Esophagus squamous epithelium (tissue), 5 donors: ENCODE measurements around the gene DPYSL4. TPM values are rescaled to one million over a fixed set of nuclear protein-coding genes. Genes with fewer than 3 reads are reported as not detected.

Experiments used
- DNase-seq: peaks from one replicate; lab custom pipeline; 2025; lab: John Stamatoyannopoulos, UW
- H3K27ac ChIP-seq, 4 donors: fragments of 200-600 bp; sonication (generic); one replicate each; pipeline ENCODE4 v1.5.1; 2016 to 2019; ENCODE audit warnings: mild to moderate bottlenecking in 1 of 4
- H3K27me3 ChIP-seq, 4 donors: fragments of 200-600 bp; sonication (generic); 1 replicate in 3 of 4; 2 replicates in 1 of 4; pipeline versions ENCODE4 v1.5.1 to v1.6.0; 2017 to 2021; ENCODE audit warnings: antibody characterized with exemption in 1 of 4
- H3K36me3 ChIP-seq, 3 donors: fragments of 200-600 bp; sonication (generic); one replicate each; pipeline ENCODE4 v1.5.1; 2016 to 2019
- H3K4me1 ChIP-seq, 3 donors: fragments of 200-600 bp; sonication (generic); one replicate each; pipeline ENCODE4 v1.5.1; 2017 to 2019
- H3K4me3 ChIP-seq, 4 donors: fragments of 200-600 bp; sonication (generic); 1 replicate in 3 of 4; 2 replicates in 1 of 4; pipeline ENCODE4 v1.5.1; 2016 to 2019; ENCODE audit warnings: mild to moderate bottlenecking in 2 of 4, moderate library complexity in 1 of 4
- H3K9me3 ChIP-seq, 3 donors: fragments of 200-600 bp; sonication (generic); one replicate each; pipeline ENCODE4 v1.5.1; 2016 to 2019
- CTCF ChIP-seq, 6 experiments: fragments of 450-650 bp in 4 of 6; fragments of 200-600 bp in 2 of 6; sonication (generic) in 2 of 6; IDR thresholded peaks; one replicate each; pipeline ENCODE4 v1.5.1; 2016 to 2019; ENCODE audit warnings: antibody characterized with exemption in 6 of 6, mild to moderate bottlenecking in 4 of 6, moderate library complexity in 4 of 6
- POLR2A ChIP-seq, 4 donors: fragments of 450-650 bp; IDR thresholded peaks; one replicate each; pipeline ENCODE4 v1.6.1; 2017; ENCODE audit warnings: antibody characterized with exemption in 4 of 4, mild to moderate bottlenecking in 4 of 4, moderate library complexity in 3 of 4
- WGBS, 2 donors: methylation state at CpG; one replicate each; pipeline ENCODE4 v1.1.5; 2018; 5-methylcytosine and 5-hydroxymethylcytosine counted together
- intact Hi-C: fragments of 100-400 bp; cut with DNase I; formaldehyde crosslinking; loops from one replicate; pipeline ENCODE4 v1.15.0; 2022
- total RNA-seq, 4 donors: library from RNA; depleted of rRNA; stranded (reverse); fragments of >200 nt; gene quantifications; one replicate each; pipeline ENCODE4 v1.1.0, GENCODE V29; 2016
- donor health status: DM: yes; HTN: yes; CAD: no.

The DPYSL4 gene
- total RNA-seq, 4 donors from 2014 or later = 0.95 to 1.6 TPM; not detected in 2

GRCh38 chr10:132222726-132223125 lies 36.0 kb downstream of the DPYSL4 start:
- Histone ChIP-seq H3K27me3 (no peaks in the 10 kb centered on the region), H3K4me3 (no peak overlapping the region), H3K27ac (no peak overlapping the region), H3K4me1 (peaks cover 0 to 8% (median 0%) of the 10 kb centered on the region in 3 donors), H3K36me3 (no peaks in the 10 kb centered on the region), H3K9me3 (no peaks in the 10 kb centered on the region)
- intact Hi-C loops = loop anchor here (5.0 kb wide), 2 partner anchors 125 to 235 kb away; no protein-coding TSS in a partner anchor
- 0% methylated on average over 2 of the region's 21 CpGs; no CpG with 5 or more reads in 1 of the 2 donors for WGBS, 2 donors
- TF ChIP-seq POLR2A (IDR thresholded peaks at IDR 0.05) (no peak), CTCF (IDR thresholded peaks at IDR 0.05) (no peak)
- DNase-seq = no peak

DNA sequence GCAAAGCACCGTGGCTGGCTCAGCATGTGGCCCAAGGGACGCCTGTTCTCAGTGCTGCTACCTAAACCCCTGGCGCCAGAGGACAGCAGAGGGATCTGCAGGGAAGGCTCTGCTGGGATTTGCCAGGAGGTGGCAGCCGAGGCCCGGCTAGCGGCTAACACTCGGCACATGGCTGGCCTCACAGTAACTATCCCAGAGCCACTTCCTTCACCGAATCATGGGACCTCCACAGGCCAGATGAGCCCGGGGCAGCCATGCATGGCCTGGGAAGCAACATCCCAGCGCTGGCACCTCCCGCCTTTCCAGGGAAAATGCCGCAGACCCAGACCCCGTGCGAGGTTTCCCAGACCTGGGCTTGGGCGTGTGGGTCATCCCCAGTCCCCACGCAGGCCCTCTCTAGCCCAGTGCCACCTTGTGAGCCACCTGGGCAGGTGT lies 36.4 kb downstream of the DPYSL4 start:
- intact Hi-C loops = loop anchor here (5.0 kb wide), 2 partner anchors 124 to 234 kb away; no protein-coding TSS in a partner anchor
- 16% methylated on average over 11 of the region's 16 CpGs; no CpG with 5 or more reads in 1 of the 2 donors for WGBS, 2 donors
- H3K9me3 ChIP-seq = no peaks in the 10 kb centered on the region
- DNase-seq = no peak
- no peak overlapping the region for H3K27ac ChIP-seq
- TF ChIP-seq CTCF (IDR thresholded peaks at IDR 0.05) (peak; percentile 54 to 95 (median 85)), POLR2A (IDR thresholded peaks at IDR 0.05) (no peak)
- no peaks in the 10 kb centered on the region for H3K36me3 ChIP-seq
- peaks cover 0 to 8% (median 0%) of the 10 kb centered on the region in 3 donors for H3K4me1 ChIP-seq
- H3K4me3 ChIP-seq = no peak overlapping the region
- no peaks in the 10 kb centered on the region for H3K27me3 ChIP-seq

- peaks cover 0 to 8% (median 0%) of the 10 kb centered on the region in 3 donors for H3K4me1 ChIP-seq
- TF ChIP-seq POLR2A (IDR thresholded peaks at IDR 0.05) = no peak
- no peak for TF ChIP-seq CTCF (IDR thresholded peaks at IDR 0.05)
- no peaks in the 10 kb centered on the region for H3K27me3 ChIP-seq
- no CpG with 5 or more reads among the region's 23 CpGs for WGBS, 2 donors
- intact Hi-C loops = loop anchor here (5.0 kb wide), 2 partner anchors 124 to 234 kb away; no protein-coding TSS in a partner anchor
- no peak for DNase-seq
- no peak overlapping the region for H3K27ac ChIP-seq
- no peaks in the 10 kb centered on the region for H3K36me3 ChIP-seq
- H3K4me3 ChIP-seq = no peak overlapping the region
- H3K9me3 ChIP-seq = no peaks in the 10 kb centered on the region
These were observed 37.0 kb downstream of the DPYSL4 start for GRCh38 chr10:132223611-132224342.

- H3K27ac ChIP-seq = no peak overlapping the region
- intact Hi-C loops = loop anchor here (5.0 kb wide), 2 partner anchors 123 to 233 kb away; no protein-coding TSS in a partner anchor
- DNase-seq = no peak
- H3K36me3 ChIP-seq = no peaks in the 10 kb centered on the region
- H3K4me3 ChIP-seq = no peak overlapping the region
- 60 to 82% methylated on average over 2 to 8 of the region's 20 CpGs for WGBS, 2 donors
- no peaks in the 10 kb centered on the region for H3K27me3 ChIP-seq
- H3K4me1 ChIP-seq = peaks cover 0 to 8% (median 0%) of the 10 kb centered on the region in 3 donors
- no peaks in the 10 kb centered on the region for H3K9me3 ChIP-seq
- TF ChIP-seq POLR2A (IDR thresholded peaks at IDR 0.05) = no peak
- TF ChIP-seq CTCF (IDR thresholded peaks at IDR 0.05) = no peak
These were observed 37.8 kb downstream of the DPYSL4 start for GRCh38 chr10:132224343-132225072.
